Measurements from ENCODE around the gene UBE2S.

The UBE2S gene

GRCh38 chr19:55354698-55355212 is 52.8 kb downstream of the UBE2S start, which contains the start of gene COX6B2:
Gene COX6B2, minus strand, starts transcription at chr19:55354719. Its CDS starts 198 bp downstream, at chr19:55354521.
- Histone ChIP-seq H2AFZ (ENCODE audit: low read length) (no peak within 1 kb of the TSS), H3K9me2 (replicated peaks; ENCODE audit: low read depth, low read length) (no peaks in the 10 kb centered on the region), H3K4me2 (ENCODE audit: low read depth, low read length, poor library complexity, severe bottlenecking) (no peak within 1 kb of the TSS), H3K9me3 (ENCODE audit: insufficient read depth, low read depth, low read length) (no peaks in the 10 kb centered on the region), H3K9ac (ENCODE audit: low read depth, low read length, poor library complexity, severe bottlenecking) (no peak within 1 kb of the TSS), H3F3A (ENCODE audit: low read depth) (no peaks in the 10 kb centered on the region), H3K36me3 (ENCODE audit: insufficient read depth, low read length) (no peaks in the 10 kb centered on the region), H3K4me1 (ENCODE audit: insufficient read depth, low read length, poor library complexity, severe bottlenecking) (no peaks in the 10 kb centered on the region), H3K79me2 (ENCODE audit: insufficient read depth, low read length) (no peaks in the 10 kb centered on the region), H3K27me3 (ENCODE audit: insufficient read depth, low read length, poor library complexity, severe bottlenecking) (no peaks in the 10 kb centered on the region), H4K20me1 (ENCODE audit: insufficient read depth, low read length, poor library complexity, severe bottlenecking) (no peaks in the 10 kb centered on the region), H3K4me3 (ENCODE audit: low read length, poor library complexity, severe bottlenecking) (no peak within 1 kb of the TSS)
- TF ChIP-seq CTCF (conservative IDR thresholded peaks at IDR 0.05; ENCODE audit: low read length), result no peak
- no peak for TF ChIP-seq EZH2phosphoT487 (IDR thresholded peaks at IDR 0.05; ENCODE audit: borderline replicate concordance)

- H3K36me3 ChIP-seq (ENCODE audit: insufficient read depth, low read length), result no peaks in the 10 kb centered on the region
- no peaks in the 10 kb centered on the region for H3F3A ChIP-seq (ENCODE audit: low read depth)
- no peaks in the 10 kb centered on the region for H3K4me1 ChIP-seq (ENCODE audit: insufficient read depth, low read length, poor library complexity, severe bottlenecking)
- H3K27me3 ChIP-seq (ENCODE audit: insufficient read depth, low read length, poor library complexity, severe bottlenecking), result no peaks in the 10 kb centered on the region
- H3K4me3 ChIP-seq (ENCODE audit: low read length, poor library complexity, severe bottlenecking), result no peak overlapping the region
- no peaks in the 10 kb centered on the region for H4K20me1 ChIP-seq (ENCODE audit: insufficient read depth, low read length, poor library complexity, severe bottlenecking)
- H3K79me2 ChIP-seq (ENCODE audit: insufficient read depth, low read length), result no peaks in the 10 kb centered on the region
- H2AFZ ChIP-seq (ENCODE audit: low read length), result no peak overlapping the region
- H3K9ac ChIP-seq (ENCODE audit: low read depth, low read length, poor library complexity, severe bottlenecking), result no peak overlapping the region
- H3K4me2 ChIP-seq (ENCODE audit: low read depth, low read length, poor library complexity, severe bottlenecking), result no peak overlapping the region
- H3K9me3 ChIP-seq (ENCODE audit: insufficient read depth, low read depth, low read length), result no peaks in the 10 kb centered on the region
- no peaks in the 10 kb centered on the region for H3K9me2 ChIP-seq (replicated peaks; ENCODE audit: low read depth, low read length)
- TF ChIP-seq EZH2phosphoT487 (IDR thresholded peaks at IDR 0.05; ENCODE audit: borderline replicate concordance) (no peak), CTCF (conservative IDR thresholded peaks at IDR 0.05; ENCODE audit: low read length) (no peak)
These were observed 53.5 kb downstream of the UBE2S start for GRCh38 chr19:55353803-55354697.

GRCh38 chr19:55353356-55353802 is 54.2 kb downstream of the UBE2S start:
- no peak overlapping the region for H3K4me3 ChIP-seq (ENCODE audit: low read length, poor library complexity, severe bottlenecking)
- no peaks in the 10 kb centered on the region for H3K9me3 ChIP-seq (ENCODE audit: insufficient read depth, low read depth, low read length)
- H3F3A ChIP-seq (ENCODE audit: low read depth), result no peaks in the 10 kb centered on the region
- no peaks in the 10 kb centered on the region for H3K36me3 ChIP-seq (ENCODE audit: insufficient read depth, low read length)
- H3K27me3 ChIP-seq (ENCODE audit: insufficient read depth, low read length, poor library complexity, severe bottlenecking), result no peaks in the 10 kb centered on the region
- no peak overlapping the region for H2AFZ ChIP-seq (ENCODE audit: low read length)
- TF ChIP-seq CTCF (conservative IDR thresholded peaks at IDR 0.05; ENCODE audit: low read length) (no peak), EZH2phosphoT487 (IDR thresholded peaks at IDR 0.05; ENCODE audit: borderline replicate concordance) (no peak)
- no peak overlapping the region for H3K4me2 ChIP-seq (ENCODE audit: low read depth, low read length, poor library complexity, severe bottlenecking)
- no peaks in the 10 kb centered on the region for H3K9me2 ChIP-seq (replicated peaks; ENCODE audit: low read depth, low read length)
- no peaks in the 10 kb centered on the region for H3K4me1 ChIP-seq (ENCODE audit: insufficient read depth, low read length, poor library complexity, severe bottlenecking)
- H3K79me2 ChIP-seq (ENCODE audit: insufficient read depth, low read length), result no peaks in the 10 kb centered on the region
- no peaks in the 10 kb centered on the region for H4K20me1 ChIP-seq (ENCODE audit: insufficient read depth, low read length, poor library complexity, severe bottlenecking)
- H3K9ac ChIP-seq (ENCODE audit: low read depth, low read length, poor library complexity, severe bottlenecking), result no peak overlapping the region
